ENCODE results near the gene PINLYP.
A peak's percentile ranks its signal among the peaks of the same experiment; 100 is the strongest.

The PINLYP gene

DNA sequence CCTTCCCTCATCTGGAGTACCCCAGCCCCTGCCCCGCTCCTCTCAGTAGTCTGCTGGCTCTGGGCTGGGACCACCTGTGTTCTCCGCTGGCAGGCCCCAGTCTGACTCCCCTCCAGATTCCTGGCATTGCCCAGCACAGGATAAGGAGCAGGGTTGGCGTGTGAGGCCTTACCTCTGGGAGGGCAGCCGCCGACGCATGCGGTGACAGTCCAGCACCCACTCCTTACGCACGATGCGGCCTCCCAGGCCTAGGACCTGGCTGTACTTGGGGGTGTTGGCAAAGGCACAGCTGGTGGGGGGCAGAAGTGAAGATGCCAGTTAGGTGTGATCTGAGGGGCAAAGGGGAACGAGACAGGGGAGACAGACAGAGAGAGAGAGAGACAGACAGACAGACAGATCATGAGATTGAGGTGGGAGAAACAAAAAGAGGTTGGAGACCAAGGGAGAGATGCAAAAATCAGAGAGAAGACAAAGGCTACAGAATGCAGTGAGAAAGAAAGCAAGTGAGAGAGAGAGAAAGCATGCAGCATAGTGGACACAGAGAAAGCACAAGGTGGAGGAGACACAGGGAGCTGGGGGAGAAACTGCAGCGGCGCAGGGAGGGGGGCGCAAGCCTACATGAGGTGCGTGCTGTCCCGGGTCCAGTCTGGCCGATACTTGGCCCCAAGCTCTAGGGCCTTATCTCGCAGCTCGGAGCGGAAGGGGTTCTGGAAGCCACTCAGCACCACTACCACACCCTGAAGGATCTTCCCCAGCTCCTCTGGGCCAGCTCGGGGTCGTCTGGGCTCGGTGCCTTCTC, 24.0 kb upstream of the PINLYP start:
- DNase-seq = no peak

GRCh38 chr19:43552198-43552450, 23.5 kb upstream of the PINLYP start:
- DNase-seq = no peak

DNA sequence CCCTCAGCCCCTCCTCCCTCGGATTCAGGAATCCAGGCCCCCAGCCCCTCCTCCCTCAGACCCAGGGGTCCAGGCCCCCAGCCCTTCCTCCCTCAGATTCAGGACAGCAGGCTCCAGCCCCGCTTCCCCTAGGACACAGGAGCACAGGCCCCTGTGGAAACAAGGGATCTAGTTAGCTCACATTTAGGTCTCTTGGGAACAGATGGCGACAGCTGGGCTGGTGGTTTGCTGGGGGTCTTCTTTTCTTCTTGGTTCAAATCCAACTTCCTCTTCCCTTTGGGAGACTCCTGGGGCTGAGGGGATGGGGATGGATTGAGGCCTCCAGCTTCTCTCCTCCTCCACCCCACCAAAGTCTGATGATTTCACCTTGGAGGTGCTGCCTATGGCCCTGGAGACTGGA, 23.0 kb upstream of the PINLYP start:
- no peak for DNase-seq

DNA sequence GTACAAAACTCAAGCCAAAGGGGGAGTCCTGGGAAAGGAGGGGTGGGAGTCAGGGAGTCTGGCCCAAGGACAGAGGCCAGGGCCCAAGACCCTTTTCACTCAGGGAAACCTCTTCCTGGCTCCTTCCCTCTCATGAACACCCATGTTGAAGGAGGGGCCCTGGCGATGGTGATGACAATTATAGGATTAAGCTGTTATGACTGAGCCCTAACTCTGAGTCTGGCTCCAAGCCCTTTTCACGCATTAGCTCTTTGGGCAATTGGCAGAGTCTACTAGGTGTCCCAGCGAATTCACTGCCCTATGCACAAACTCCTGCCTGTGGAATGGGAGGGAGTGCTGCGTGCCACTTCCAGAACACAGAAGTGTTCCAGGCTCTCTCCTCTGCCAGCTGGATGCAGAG, 21.9 kb upstream of the PINLYP start:
- DNase-seq = no peak

GRCh38 chr19:43554317-43554895, 21.2 kb upstream of the PINLYP start:
- no peak for DNase-seq

DNA sequence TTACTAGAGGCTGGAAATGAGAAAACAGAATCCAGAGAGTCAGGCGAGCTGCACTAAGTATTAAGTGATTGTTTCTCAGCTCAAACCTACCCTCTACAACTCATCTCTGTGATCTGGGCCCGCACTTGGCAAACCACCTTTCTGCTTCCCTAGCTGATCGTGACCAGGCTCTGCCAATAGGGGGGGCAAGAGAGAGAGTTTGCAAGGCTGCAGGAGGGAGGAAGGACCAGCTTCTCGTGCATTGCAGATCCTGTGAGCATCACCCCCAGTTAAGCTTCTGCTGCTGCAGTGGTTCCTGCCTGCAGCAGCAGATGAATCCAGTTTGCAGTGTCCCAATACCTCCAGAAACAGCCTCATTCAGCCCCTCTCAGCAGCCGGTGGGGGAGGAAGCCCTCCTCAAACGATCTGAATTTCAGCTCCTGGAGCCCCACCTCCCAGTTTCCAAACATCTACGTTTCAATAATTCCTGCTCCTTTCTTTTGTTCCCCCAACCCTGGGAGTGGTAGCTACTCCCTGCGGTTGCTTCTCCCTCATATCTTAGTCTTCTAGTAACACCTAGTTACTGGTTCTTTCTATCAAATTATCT, 20.3 kb upstream of the PINLYP start:
- peak; percentile 36 for DNase-seq

DNA sequence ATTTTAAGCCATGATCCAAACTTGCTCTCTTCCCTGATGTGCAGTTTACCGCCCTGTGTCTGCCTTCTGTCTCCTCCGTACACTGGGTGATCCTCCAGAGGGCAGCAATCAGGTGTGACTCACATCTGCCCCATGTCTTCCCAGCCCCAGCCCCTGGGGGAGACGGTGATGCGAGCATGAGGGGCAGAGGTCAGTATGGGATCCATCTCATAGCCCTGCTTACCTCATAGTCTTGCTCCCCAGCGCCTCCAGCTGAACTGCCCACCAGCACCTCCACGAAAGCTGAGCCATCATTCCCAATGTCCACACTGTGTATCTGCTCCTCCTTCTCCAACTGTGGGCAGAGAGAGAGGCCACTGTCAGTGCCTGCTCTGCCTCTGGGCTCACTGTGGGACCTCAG, 14.9 kb upstream of the PINLYP start:
- peak; percentile 50 for DNase-seq

DNA sequence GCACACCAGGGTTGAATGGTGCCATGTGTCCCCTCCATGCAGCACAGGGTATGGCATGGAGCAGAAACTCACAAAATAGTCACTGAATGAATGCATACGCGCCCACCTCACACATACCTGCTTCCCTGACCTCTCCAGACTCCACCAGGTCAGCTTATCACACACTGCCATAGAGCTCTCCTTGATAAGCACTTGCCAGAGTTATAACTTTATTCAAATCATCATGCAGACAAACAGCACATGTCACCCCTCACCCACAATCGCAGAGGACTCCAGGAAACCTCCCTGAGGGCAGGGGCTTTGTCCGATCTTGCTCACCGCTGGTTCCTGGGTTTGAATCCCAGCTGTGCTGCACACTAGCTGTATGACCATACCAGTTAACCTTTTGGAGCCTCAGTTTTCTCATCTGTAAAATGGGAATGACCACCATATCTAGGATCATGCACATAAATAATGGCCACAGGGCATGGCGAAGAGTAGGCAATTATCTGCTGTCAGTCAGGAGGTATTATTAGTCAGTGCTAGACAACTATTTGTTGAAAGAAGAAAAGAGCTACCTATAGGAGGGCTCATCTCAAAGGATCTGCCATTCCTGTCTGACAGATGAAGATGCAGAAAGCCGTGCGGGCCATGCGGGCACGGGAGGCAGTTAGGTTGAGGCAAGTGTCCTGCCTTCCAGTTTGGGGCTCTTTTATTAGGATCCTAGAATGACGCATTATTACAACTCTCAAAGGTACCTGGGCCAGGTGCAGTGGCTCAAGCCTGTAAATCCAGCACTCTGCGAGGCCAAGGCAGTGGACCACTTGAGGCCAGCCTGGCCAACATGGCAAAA, 14.2 kb upstream of the PINLYP start:
- no peak for DNase-seq

GRCh38 chr19:43562226-43562697, 13.3 kb upstream of the PINLYP start:
- DNase-seq = no peak

GRCh38 chr19:43562698-43563241, 12.8 kb upstream of the PINLYP start:
- peak; percentile 94 for DNase-seq

- no peak for DNase-seq
Measured at GRCh38 chr19:43563816-43564457, 11.7 kb upstream of the PINLYP start.

GRCh38 chr19:43564800-43565199, 10.8 kb upstream of the PINLYP start:
- DNase-seq = no peak

DNA sequence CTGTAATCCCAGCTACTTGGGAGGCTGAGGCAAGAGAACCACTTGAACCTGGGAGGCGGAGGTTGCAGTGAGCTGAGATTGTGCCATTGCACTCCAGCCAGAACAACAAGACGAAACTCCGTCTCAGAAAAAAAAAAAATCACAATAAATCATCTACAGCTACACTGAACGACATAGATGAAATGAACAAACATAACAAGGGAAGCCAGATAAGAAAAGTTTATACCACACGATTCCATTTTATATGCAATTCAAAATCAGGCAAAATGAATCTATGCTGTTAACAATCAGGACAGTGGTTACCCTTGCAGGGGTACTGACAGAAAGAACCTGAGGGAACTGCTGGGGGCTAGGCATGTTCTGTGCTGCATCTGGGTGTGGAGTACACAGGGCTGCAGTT, 5.9 kb upstream of the PINLYP start:
- no peak for DNase-seq

DNA sequence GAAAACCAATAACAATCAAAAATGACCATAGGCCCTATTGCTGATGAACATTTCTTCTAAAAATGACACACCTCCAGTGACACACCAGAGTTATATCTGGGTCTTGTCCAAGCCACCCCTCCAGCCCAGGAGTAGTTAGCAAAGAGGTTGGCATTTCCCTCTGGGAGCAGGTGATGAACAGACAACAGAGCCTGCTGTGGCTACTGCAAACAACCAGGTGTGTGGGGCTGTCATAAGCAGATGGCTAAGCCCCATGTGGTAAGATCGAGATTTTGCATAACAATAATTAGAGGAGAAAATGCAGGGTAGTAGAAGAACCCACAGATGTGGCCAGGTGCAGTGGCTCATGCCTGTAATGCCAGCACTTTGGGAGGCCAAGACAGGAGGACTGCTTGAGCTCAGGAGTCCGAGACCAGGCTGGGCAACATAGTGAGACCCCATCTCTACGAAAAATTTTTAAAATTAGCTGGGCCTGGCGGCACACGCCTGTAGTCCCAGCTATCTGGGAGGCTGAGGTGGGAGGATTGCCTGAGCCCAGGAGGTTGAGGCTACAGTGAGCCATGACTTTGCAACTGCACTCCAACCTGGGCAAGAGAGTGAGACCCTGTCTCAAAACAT, 5.3 kb upstream of the PINLYP start:
- no peak for DNase-seq

GRCh38 chr19:43572171-43572588, 3.4 kb upstream of the PINLYP start:
- DNase-seq = no peak

- no peak for DNase-seq
Measured at GRCh38 chr19:43574424-43575155, 1.0 kb upstream of the PINLYP start.

DNA sequence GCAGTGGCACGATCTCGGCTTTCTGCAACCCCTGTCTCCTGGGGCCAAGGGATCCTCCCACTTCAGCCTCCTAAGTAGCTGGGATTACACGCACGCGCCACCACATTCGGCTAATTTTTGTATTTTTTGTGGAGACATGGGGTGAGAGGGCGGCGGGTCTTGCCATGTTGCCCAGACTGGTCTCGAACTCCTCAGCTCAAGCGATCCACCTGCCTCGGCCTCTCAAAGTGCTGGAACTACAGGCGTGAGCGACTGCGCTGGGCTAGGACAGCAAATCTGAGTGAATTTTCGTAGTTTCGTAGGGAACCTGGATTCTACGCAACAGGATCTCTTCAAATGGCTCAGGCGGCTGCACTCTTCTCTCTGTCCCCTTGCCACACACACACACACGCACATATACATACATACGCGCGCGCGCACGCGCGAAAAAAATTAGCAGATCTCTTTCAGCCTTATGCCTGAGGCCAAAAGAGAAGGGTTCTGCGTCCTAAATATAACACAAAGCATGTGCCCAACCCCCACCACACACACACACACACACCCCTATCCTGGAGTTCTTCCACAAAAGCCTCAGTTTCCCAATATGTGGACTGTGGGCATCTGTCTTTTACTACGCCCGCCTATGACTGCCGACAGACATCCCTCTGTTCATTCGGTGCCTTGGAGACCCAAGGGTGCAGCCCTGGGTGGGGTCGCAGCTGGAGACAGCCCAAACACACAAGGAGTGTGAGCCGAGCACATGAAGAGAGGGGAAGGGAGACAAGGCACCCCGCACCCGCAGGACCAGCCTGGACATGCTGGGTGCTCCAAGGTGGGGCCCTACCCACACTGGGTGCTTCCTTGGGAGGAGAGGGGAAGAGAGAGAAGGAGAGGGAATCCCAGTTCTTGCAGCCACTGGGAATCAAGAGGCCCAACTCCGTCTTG, 616 bp downstream of the PINLYP start:
- no peak for DNase-seq

GRCh38 chr19:43578787-43579186, 3.2 kb downstream of the PINLYP start:
- DNase-seq = no peak

DNA sequence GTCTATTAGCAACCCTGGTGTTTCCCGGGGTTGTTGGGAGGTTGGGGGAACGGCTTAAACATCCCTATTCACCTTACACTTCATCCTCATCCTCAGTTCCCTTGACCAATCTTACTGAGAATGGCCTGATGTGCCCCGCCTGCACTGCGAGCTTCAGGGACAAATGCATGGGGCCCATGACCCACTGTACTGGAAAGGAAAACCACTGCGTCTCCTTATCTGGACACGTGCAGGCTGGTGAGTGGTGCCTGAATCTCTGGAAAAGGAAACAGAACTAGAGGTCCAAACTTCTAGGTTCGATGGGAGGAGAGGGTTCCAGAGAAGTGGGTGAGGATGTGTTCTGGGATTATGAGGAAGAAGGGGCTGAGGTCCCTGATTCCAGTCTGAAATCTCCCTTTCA, 5.9 kb downstream of the PINLYP start:
- DNase-seq = no peak

- DNase-seq = no peak
Measured at GRCh38 chr19:43582495-43582894, 6.9 kb downstream of the PINLYP start.

GRCh38 chr19:43584484-43584883, 8.9 kb downstream of the PINLYP start:
- no peak for DNase-seq
